ENCODE data around the gene FBXL13.

Gene FBXL13

GRCh38 chr7:102931757-102932156, 142.8 kb downstream of the FBXL13 start:
- no peak overlapping the region for H3K27ac ChIP-seq (ENCODE audit: low read depth, low read length)
- no peaks in the 10 kb centered on the region for H3K9me3 ChIP-seq (ENCODE audit: insufficient read depth, low read depth, low read length)
- no peak overlapping the region for H3K9ac ChIP-seq (ENCODE audit: low read length)
- H3K27me3 ChIP-seq (ENCODE audit: insufficient read depth, low read length): no peaks in the 10 kb centered on the region
- H3K18ac ChIP-seq (ENCODE audit: low read length): no peak overlapping the region
- no CpG with 5 or more reads among the region's 1 CpG for WGBS (ENCODE audit: extremely low coverage, insufficient coverage, insufficient read length)
- H2BK5ac ChIP-seq (ENCODE audit: low read depth, low read length, poor library complexity): no peak overlapping the region
- no peak overlapping the region for H4K12ac ChIP-seq (ENCODE audit: low read depth, low read length)
- no peaks in the 10 kb centered on the region for H3K36me3 ChIP-seq (ENCODE audit: control insufficient read depth in 1 of 2, insufficient read depth in 2 of 2, low read length in 2 of 2)
- H3K79me1 ChIP-seq (ENCODE audit: low read length): no peaks in the 10 kb centered on the region
- no peak overlapping the region for H2AFZ ChIP-seq (ENCODE audit: insufficient read depth, low read length, poor library complexity)
- no peaks in the 10 kb centered on the region for H3K4me1 ChIP-seq (ENCODE audit: control insufficient read depth in 1 of 2, insufficient read depth in 2 of 2, low read length in 2 of 2)
- no peaks in the 10 kb centered on the region for H3K79me2 ChIP-seq (ENCODE audit: control insufficient read depth, insufficient read depth, low read length, poor library complexity)
- H4K91ac ChIP-seq (ENCODE audit: low read depth, low read length): no peak overlapping the region
- DNase-seq: no peak
- H3K4me3 ChIP-seq (ENCODE audit: low read depth, low read length): no peak overlapping the region
- no peak overlapping the region for H2AK5ac ChIP-seq (ENCODE audit: low read length)
- no peak overlapping the region for H3K23ac ChIP-seq (ENCODE audit: low read length)
- no peak overlapping the region for H4K8ac ChIP-seq (ENCODE audit: low read depth, low read length)
- H3K14ac ChIP-seq (ENCODE audit: low read length): no peak overlapping the region
- no peak overlapping the region for H3K4me2 ChIP-seq (ENCODE audit: low read length)
- no peak overlapping the region for H2BK120ac ChIP-seq (ENCODE audit: insufficient read depth, low read length, poor library complexity)
- no peak overlapping the region for H2BK12ac ChIP-seq (ENCODE audit: low read length)
- no peak overlapping the region for H3K4ac ChIP-seq (ENCODE audit: low read depth, low read length)

- Histone ChIP-seq H4K91ac (ENCODE audit: low read depth, low read length) (no peak overlapping the region), H2BK12ac (ENCODE audit: low read length) (no peak overlapping the region), H4K12ac (ENCODE audit: low read depth, low read length) (no peak overlapping the region), H3K18ac (ENCODE audit: low read length) (no peak overlapping the region), H3K9me3 (ENCODE audit: insufficient read depth, low read depth, low read length) (no peaks in the 10 kb centered on the region), H3K9ac (ENCODE audit: low read length) (no peak overlapping the region), H3K4me2 (ENCODE audit: low read length) (no peak overlapping the region), H3K4ac (ENCODE audit: low read depth, low read length) (no peak overlapping the region), H3K23ac (ENCODE audit: low read length) (no peak overlapping the region), H2BK120ac (ENCODE audit: insufficient read depth, low read length, poor library complexity) (no peak overlapping the region), H2BK5ac (ENCODE audit: low read depth, low read length, poor library complexity) (no peak overlapping the region), H3K36me3 (ENCODE audit: control insufficient read depth in 1 of 2, insufficient read depth in 2 of 2, low read length in 2 of 2) (no peaks in the 10 kb centered on the region), H2AFZ (ENCODE audit: insufficient read depth, low read length, poor library complexity) (no peak overlapping the region), H2AK5ac (ENCODE audit: low read length) (no peak overlapping the region), H3K79me2 (ENCODE audit: control insufficient read depth, insufficient read depth, low read length, poor library complexity) (no peaks in the 10 kb centered on the region), H3K14ac (ENCODE audit: low read length) (no peak overlapping the region), H3K27ac (ENCODE audit: low read depth, low read length) (no peak overlapping the region), H3K4me3 (ENCODE audit: low read depth, low read length) (no peak overlapping the region), H4K8ac (ENCODE audit: low read depth, low read length) (no peak overlapping the region), H3K79me1 (ENCODE audit: low read length) (no peaks in the 10 kb centered on the region), H3K4me1 (ENCODE audit: control insufficient read depth in 1 of 2, insufficient read depth in 2 of 2, low read length in 2 of 2) (no peaks in the 10 kb centered on the region), H3K27me3 (ENCODE audit: insufficient read depth, low read length) (no peaks in the 10 kb centered on the region)
- DNase-seq: peak in 1 of 2 donors; percentile 19
- no CpG with 5 or more reads among the region's 2 CpGs for WGBS (ENCODE audit: extremely low coverage, insufficient coverage, insufficient read length)
Observed at GRCh38 chr7:102927312-102927933, 147.2 kb downstream of the FBXL13 start.

GRCh38 chr7:102926783-102927140, 147.8 kb downstream of the FBXL13 start:
- Histone ChIP-seq H2BK12ac (ENCODE audit: low read length) (no peak overlapping the region), H2AK5ac (ENCODE audit: low read length) (no peak overlapping the region), H3K9ac (ENCODE audit: low read length) (no peak overlapping the region), H3K36me3 (ENCODE audit: control insufficient read depth in 1 of 2, insufficient read depth in 2 of 2, low read length in 2 of 2) (no peaks in the 10 kb centered on the region), H2BK5ac (ENCODE audit: low read depth, low read length, poor library complexity) (no peak overlapping the region), H4K91ac (ENCODE audit: low read depth, low read length) (no peak overlapping the region), H3K23ac (ENCODE audit: low read length) (no peak overlapping the region), H2AFZ (ENCODE audit: insufficient read depth, low read length, poor library complexity) (no peak overlapping the region), H3K18ac (ENCODE audit: low read length) (no peak overlapping the region), H4K12ac (ENCODE audit: low read depth, low read length) (no peak overlapping the region), H3K79me2 (ENCODE audit: control insufficient read depth, insufficient read depth, low read length, poor library complexity) (no peaks in the 10 kb centered on the region), H3K14ac (ENCODE audit: low read length) (no peak overlapping the region), H3K27ac (ENCODE audit: low read depth, low read length) (no peak overlapping the region), H3K27me3 (ENCODE audit: insufficient read depth, low read length) (no peaks in the 10 kb centered on the region), H3K4me3 (ENCODE audit: low read depth, low read length) (no peak overlapping the region), H3K4me1 (ENCODE audit: control insufficient read depth in 1 of 2, insufficient read depth in 2 of 2, low read length in 2 of 2) (no peaks in the 10 kb centered on the region), H3K4ac (ENCODE audit: low read depth, low read length) (no peak overlapping the region), H2BK120ac (ENCODE audit: insufficient read depth, low read length, poor library complexity) (no peak overlapping the region), H4K8ac (ENCODE audit: low read depth, low read length) (no peak overlapping the region), H3K79me1 (ENCODE audit: low read length) (no peaks in the 10 kb centered on the region), H3K9me3 (ENCODE audit: insufficient read depth, low read depth, low read length) (no peaks in the 10 kb centered on the region), H3K4me2 (ENCODE audit: low read length) (no peak overlapping the region)
- no peak for DNase-seq

- H3K18ac ChIP-seq (ENCODE audit: low read length): no peak overlapping the region
- H3K4me3 ChIP-seq (ENCODE audit: low read depth, low read length): no peak overlapping the region
- H4K8ac ChIP-seq (ENCODE audit: low read depth, low read length): no peak overlapping the region
- H3K79me1 ChIP-seq (ENCODE audit: low read length): no peaks in the 10 kb centered on the region
- no peaks in the 10 kb centered on the region for H3K79me2 ChIP-seq (ENCODE audit: control insufficient read depth, insufficient read depth, low read length, poor library complexity)
- no peaks in the 10 kb centered on the region for H3K9me3 ChIP-seq (ENCODE audit: insufficient read depth, low read depth, low read length)
- H2AK5ac ChIP-seq (ENCODE audit: low read length): no peak overlapping the region
- no peak overlapping the region for H4K12ac ChIP-seq (ENCODE audit: low read depth, low read length)
- no peaks in the 10 kb centered on the region for H3K27me3 ChIP-seq (ENCODE audit: insufficient read depth, low read length)
- H3K27ac ChIP-seq (ENCODE audit: low read depth, low read length): no peak overlapping the region
- H3K36me3 ChIP-seq (ENCODE audit: control insufficient read depth in 1 of 2, insufficient read depth in 2 of 2, low read length in 2 of 2): no peaks in the 10 kb centered on the region
- no peak overlapping the region for H4K91ac ChIP-seq (ENCODE audit: low read depth, low read length)
- no peak overlapping the region for H3K23ac ChIP-seq (ENCODE audit: low read length)
- no peak overlapping the region for H3K4ac ChIP-seq (ENCODE audit: low read depth, low read length)
- H3K4me2 ChIP-seq (ENCODE audit: low read length): no peak overlapping the region
- no peak overlapping the region for H2BK12ac ChIP-seq (ENCODE audit: low read length)
- no peak overlapping the region for H2BK5ac ChIP-seq (ENCODE audit: low read depth, low read length, poor library complexity)
- no peak overlapping the region for H2AFZ ChIP-seq (ENCODE audit: insufficient read depth, low read length, poor library complexity)
- H3K4me1 ChIP-seq (ENCODE audit: control insufficient read depth in 1 of 2, insufficient read depth in 2 of 2, low read length in 2 of 2): no peaks in the 10 kb centered on the region
- no peak overlapping the region for H3K14ac ChIP-seq (ENCODE audit: low read length)
- DNase-seq: no peak
- no peak overlapping the region for H3K9ac ChIP-seq (ENCODE audit: low read length)
- no CpG with 5 or more reads among the region's 5 CpGs for WGBS (ENCODE audit: extremely low coverage, insufficient coverage, insufficient read length)
- no peak overlapping the region for H2BK120ac ChIP-seq (ENCODE audit: insufficient read depth, low read length, poor library complexity)
Observed at GRCh38 chr7:102925976-102926782, 148.4 kb downstream of the FBXL13 start.
